ENCODE data around the gene JMJD6. TPM values are rescaled to one million over a fixed set of nuclear protein-coding genes. Genes with fewer than 3 reads are reported as not detected.

The JMJD6 gene
- total RNA-seq, 1 experiment from 2014 or later, result 47.6 TPM

- H3K9ac ChIP-seq (ENCODE audit: low read length), result no peak overlapping the region
- no peaks in the 10 kb centered on the region for H4K20me1 ChIP-seq (ENCODE audit: insufficient read depth)
- RAD21 ChIA-PET (ENCODE audit: low non-redundant PET in 1 of 2, low total read pairs in 2 of 2, uncharacterized antibody in 2 of 2, unreplicated experiment in 2 of 2), result no interaction called here
- intact Hi-C loops (cut with micrococcal nuclease), result no loop called here
- no peak overlapping the region for H3K4me2 ChIP-seq (ENCODE audit: low read length)
- DNase-seq (ENCODE audit: low read depth, low spot score), result no peak
- H3K9me2 ChIP-seq (ENCODE audit: insufficient read depth), result no peaks in the 10 kb centered on the region
- no peak overlapping the region for H3K27ac ChIP-seq (ENCODE audit: low read depth, low read length)
- H2AFZ ChIP-seq (ENCODE audit: low read depth, low read length, poor library complexity, severe bottlenecking), result no peak overlapping the region
- ATAC-seq, result no peak
- H3K4me3 ChIP-seq (replicated peaks in 1 of 2; ENCODE audit: low read depth in 1 of 2, low read length in 2 of 2), result no peak overlapping the region
- H3K9me3 ChIP-seq (ENCODE audit: control insufficient read depth in 1 of 2, insufficient read depth in 1 of 2, low read depth in 1 of 2, low read length in 2 of 2), result no peaks in the 10 kb centered on the region
- TF ChIP-seq RAD21 (IDR thresholded peaks at IDR 0.05; ENCODE audit: low read depth), result no peak
- TF ChIP-seq SP1 (IDR thresholded peaks at IDR 0.05; ENCODE audit: low read depth), result no peak
- TF ChIP-seq ELF1 (IDR thresholded peaks at IDR 0.05; ENCODE audit: borderline replicate concordance, low read depth), result no peak
- no peak for TF ChIP-seq MAX (IDR thresholded peaks at IDR 0.05)
- no TSS peak for BruUV-seq (replicated peaks)
- no peaks in the 10 kb centered on the region for H3K79me2 ChIP-seq (ENCODE audit: insufficient read depth, low read length)
- no peaks in the 10 kb centered on the region for H3K27me3 ChIP-seq (ENCODE audit: insufficient read depth, low read length)
- H3K36me3 ChIP-seq (ENCODE audit: control insufficient read depth in 1 of 2, insufficient read depth in 2 of 2, low read length in 2 of 2), result no peaks in the 10 kb centered on the region; a peak in 1 of 4 replicates
- POLR2A ChIA-PET, result interaction anchor here (1.3 kb wide), 1 partner anchor 120 kb away, joined by 3 read pairs; no protein-coding TSS in a partner anchor
- H3K4me1 ChIP-seq (ENCODE audit: control insufficient read depth in 1 of 2, insufficient read depth in 2 of 2, low read length in 2 of 2), result peaks cover 3 to 5% of the 10 kb centered on the region in 2 experiments; a peak in 3 of 4 replicates
- CTCF ChIA-PET, result interaction anchor here (1.1 kb wide), 1 partner anchor 154 kb away, joined by 3 read pairs; no protein-coding TSS in a partner anchor
These were observed 49.0 kb downstream of the JMJD6 start for GRCh38 chr17:76677406-76677805.

- TF ChIP-seq EZH2 (IDR thresholded peaks at IDR 0.05), result no peak
- TF ChIP-seq CBX3 (IDR thresholded peaks at IDR 0.05; ENCODE audit: low read depth), result no peak
- TF ChIP-seq MAX (IDR thresholded peaks at IDR 0.05), result no peak
- TF ChIP-seq SRF (IDR thresholded peaks at IDR 0.05; ENCODE audit: low read depth), result no peak
- no peak for TF ChIP-seq CTCF (IDR thresholded peaks at IDR 0.05 in 2 of 3, conservative IDR thresholded peaks at IDR 0.05 in 1 of 3; ENCODE audit: borderline replicate concordance in 1 of 3, insufficient read depth in 1 of 3, low read depth in 2 of 3, low read length in 2 of 3)
These were observed 49.8 kb downstream of the JMJD6 start for GRCh38 chr17:76676629-76677028.

More at GRCh38 chr17:76676629-76677028, 49.8 kb downstream of the JMJD6 start:
- no peak for DNase-seq (ENCODE audit: low read depth, low spot score)
- peaks cover 7 to 8% of the 10 kb centered on the region in 2 experiments; a peak in 3 of 4 replicates for H3K4me1 ChIP-seq (ENCODE audit: control insufficient read depth in 1 of 2, insufficient read depth in 2 of 2, low read length in 2 of 2)
- ChIA-PET RAD21 (ENCODE audit: low non-redundant PET in 1 of 2, low total read pairs in 2 of 2, uncharacterized antibody in 2 of 2, unreplicated experiment in 2 of 2) (no interaction called here), POLR2A (no interaction called here), CTCF (no interaction called here)
- H4K20me1 ChIP-seq (ENCODE audit: insufficient read depth), result no peaks in the 10 kb centered on the region
- H3K9ac ChIP-seq (ENCODE audit: low read length), result no peak overlapping the region
- no peaks in the 10 kb centered on the region for H3K27me3 ChIP-seq (ENCODE audit: insufficient read depth, low read length)
- no peaks in the 10 kb centered on the region for H3K9me3 ChIP-seq (ENCODE audit: control insufficient read depth in 1 of 2, insufficient read depth in 1 of 2, low read depth in 1 of 2, low read length in 2 of 2)
- no peak for ATAC-seq
- no peak overlapping the region for H3K4me2 ChIP-seq (ENCODE audit: low read length)
- intact Hi-C loops (cut with micrococcal nuclease), result no loop called here
- no peak overlapping the region for H3K27ac ChIP-seq (ENCODE audit: low read depth, low read length)
- no peak overlapping the region for H3K4me3 ChIP-seq (replicated peaks in 1 of 2; ENCODE audit: low read depth in 1 of 2, low read length in 2 of 2)
- no TSS peak for BruUV-seq (replicated peaks)
- no peak overlapping the region for H2AFZ ChIP-seq (ENCODE audit: low read depth, low read length, poor library complexity, severe bottlenecking)
- H3K9me2 ChIP-seq (ENCODE audit: insufficient read depth), result no peaks in the 10 kb centered on the region
- no peaks in the 10 kb centered on the region; a peak in 1 of 4 replicates for H3K36me3 ChIP-seq (ENCODE audit: control insufficient read depth in 1 of 2, insufficient read depth in 2 of 2, low read length in 2 of 2)
- no peaks in the 10 kb centered on the region for H3K79me2 ChIP-seq (ENCODE audit: insufficient read depth, low read length)
